ENCODE results near the gene WFIKKN2. TPM values are rescaled to one million over a fixed set of nuclear protein-coding genes. Genes with fewer than 3 reads are reported as not detected.
"Not testable (repeated sequence)": the region's sequence is repeated elsewhere in the genome, so short reads cannot be mapped to it uniquely, and the experiment has no call there.

WFIKKN2 gene
- polyA plus RNA-seq, 2 of the 4 experiments (the other 2 are of a cell fraction) = not detected

- 90% methylated on average over 13 of the region's 13 CpGs for WGBS (ENCODE audit: missing lambda C conversion rate)
- TF ChIP-seq CEBPB (IDR thresholded peaks at IDR 0.05) = 0 out of 4 replicates have a peak, but pooled peaks of 1 of the 2 experiments have one; percentile 27
- H3K4me3 ChIP-seq; DNase-seq (ENCODE audit: low read depth in 1 of 2, low spot score in 1 of 2); POLR2A ChIA-PET; H3K4me1 ChIP-seq; H3K9me3 ChIP-seq; H3K4me2 ChIP-seq; FAIRE-seq; H3K27ac ChIP-seq; ATAC-seq: not testable (repeated sequence)
- CTCF ChIA-PET = interaction anchor here (0.7 to 10.9 kb wide), 8 partner anchors 12 to 407 kb away, joined by 3 to 100 read pairs (median 4); partner anchors contain the start of gene LRRC59
Observed at GRCh38 chr17:50804749-50805475, 30.5 kb upstream of the WFIKKN2 start.

- peak overlapping the region in 1 of 2 experiments; percentile 11; a peak in 1 of 6 replicates for H3K27ac ChIP-seq
- H3K4me2 ChIP-seq = no peak overlapping the region
- no peak for FAIRE-seq
- no peak overlapping the region for H3K4me3 ChIP-seq
- 91% methylated on average over 6 of the region's 6 CpGs for WGBS (ENCODE audit: missing lambda C conversion rate)
- TF ChIP-seq RAD21 (conservative IDR thresholded peaks at IDR 0.05 in 1 of 2, IDR thresholded peaks at IDR 0.05 in 1 of 2) = no peak
- TF ChIP-seq FOSB (CRISPR knock-in tag; IDR thresholded peaks at IDR 0.05) = no peak
- TF ChIP-seq HMGXB4 (CRISPR knock-in tag; IDR thresholded peaks at IDR 0.05; ENCODE audit: borderline replicate concordance) = no peak
- no peak for TF ChIP-seq CBX2 (IDR thresholded peaks at IDR 0.05; ENCODE audit: borderline replicate concordance, low read depth)
- TF ChIP-seq JUNB (IDR thresholded peaks at IDR 0.05) = no peak
- TF ChIP-seq MAFK (IDR thresholded peaks at IDR 0.05; ENCODE audit: partially characterized antibody) = no peak
- no peak for TF ChIP-seq HES2 (IDR thresholded peaks at IDR 0.05)
- no peak for TF ChIP-seq HOXA7 (CRISPR knock-in tag; IDR thresholded peaks at IDR 0.05)
- no peak for TF ChIP-seq ZSCAN20 (CRISPR knock-in tag; IDR thresholded peaks at IDR 0.05)
- TF ChIP-seq ATOH8 (CRISPR knock-in tag; IDR thresholded peaks at IDR 0.05; ENCODE audit: low read depth) = no peak
- no peak for TF ChIP-seq ELK1 (IDR thresholded peaks at IDR 0.05; ENCODE audit: low read depth, low read length)
- TF ChIP-seq POLR2AphosphoS2 (conservative IDR thresholded peaks at IDR 0.05; ENCODE audit: low read length) = no peak
- no peak for TF ChIP-seq TP53 (CRISPR knock-in tag; IDR thresholded peaks at IDR 0.05)
- no peaks in the 10 kb centered on the region for H3K9me3 ChIP-seq
- no peak for ATAC-seq
- H3K4me1 ChIP-seq = no peaks in the 10 kb centered on the region; the same call in 2 of the 3 replicates
- ChIA-PET CTCF (interaction anchor here (0.7 to 10.9 kb wide), 14 partner anchors 9 to 408 kb away, joined by 3 to 100 read pairs (median 4); partner anchors contain the start of genes LRRC59 and NME1), POLR2A (no interaction called here)
- no peak for DNase-seq (ENCODE audit: low read depth in 1 of 2, low spot score in 1 of 2)
Observed at GRCh38 chr17:50805486-50805885, 29.9 kb upstream of the WFIKKN2 start.

- ChIA-PET POLR2A (no interaction called here), CTCF (interaction anchor here (0.7 to 10.9 kb wide), 13 partner anchors 8 to 347 kb away, joined by 3 to 100 read pairs (median 4); partner anchors contain the start of gene NME1)
- peak overlapping the region in 1 of 2 experiments; percentile 11; a peak in 1 of 6 replicates for H3K27ac ChIP-seq
- no peak for TF ChIP-seq E2F6 (IDR thresholded peaks at IDR 0.05; ENCODE audit: borderline replicate concordance, low read depth)
- no peak for TF ChIP-seq BHLHE40 (IDR thresholded peaks at IDR 0.05; ENCODE audit: low read depth, low read length)
- TF ChIP-seq USF2 (IDR thresholded peaks at IDR 0.05) = no peak
- TF ChIP-seq NFE2L2 (conservative IDR thresholded peaks at IDR 0.05; ENCODE audit: low read length) = no peak
- TF ChIP-seq GATA3 (IDR thresholded peaks at IDR 0.05; ENCODE audit: borderline replicate concordance) = no peak
- no peak for TF ChIP-seq ZNF302 (CRISPR knock-in tag; IDR thresholded peaks at IDR 0.05)
- no peak for TF ChIP-seq ELK1 (IDR thresholded peaks at IDR 0.05; ENCODE audit: low read depth, low read length)
- TF ChIP-seq MAX (IDR thresholded peaks at IDR 0.05) = no peak
- no peak for TF ChIP-seq JUN (IDR thresholded peaks at IDR 0.05)
- TF ChIP-seq HOXB5 (CRISPR knock-in tag; IDR thresholded peaks at IDR 0.05) = no peak
- no peak for TF ChIP-seq POLR2AphosphoS2 (conservative IDR thresholded peaks at IDR 0.05; ENCODE audit: low read length)
- TF ChIP-seq HOXB13 (CRISPR knock-in tag; IDR thresholded peaks at IDR 0.05; ENCODE audit: low read depth) = no peak
- no peak for FAIRE-seq
- peak in 1 of 2 experiments; percentile 32 for DNase-seq (ENCODE audit: low read depth in 1 of 2, low spot score in 1 of 2)
- no peak overlapping the region for H3K4me3 ChIP-seq
- no peaks in the 10 kb centered on the region for H3K9me3 ChIP-seq
- peak in 1 of 2 experiments; percentile 32; a peak in 3 of 6 replicates for ATAC-seq
- no peak overlapping the region for H3K4me2 ChIP-seq
- WGBS (ENCODE audit: missing lambda C conversion rate) = 66% methylated on average over 11 of the region's 11 CpGs
- no peaks in the 10 kb centered on the region; the same call in 2 of the 3 replicates for H3K4me1 ChIP-seq
Observed at GRCh38 chr17:50806141-50806643, 29.2 kb upstream of the WFIKKN2 start.

Measured in A549 (cell line).